LNCAP (cell line): ENCODE data around the gene OPN3.

Source experiments
- CTCF ChIP-seq: fragments of 450-650 bp; IDR thresholded peaks from 2 replicates; pipeline ENCODE4 v1.5.1; 2017; ENCODE audit warnings: mild to moderate bottlenecking

OPN3 gene

GRCh38 chr1:241569848-241570247, 70.3 kb downstream of the OPN3 start:
- no peak for TF ChIP-seq CTCF

- TF ChIP-seq CTCF, result no peak
Observed at GRCh38 chr1:241560849-241561187, 79.4 kb downstream of the OPN3 start.

GRCh38 chr1:241560146-241560848, 79.9 kb downstream of the OPN3 start:
- no peak for TF ChIP-seq CTCF

GRCh38 chr1:241557551-241558193, 82.5 kb downstream of the OPN3 start:
- no peak for TF ChIP-seq CTCF

- no peak for TF ChIP-seq CTCF
Observed at GRCh38 chr1:241557031-241557430, 83.1 kb downstream of the OPN3 start.

GRCh38 chr1:241555526-241555925, 84.6 kb downstream of the OPN3 start:
- TF ChIP-seq CTCF, result no peak

GRCh38 chr1:241553886-241554592, 86.1 kb downstream of the OPN3 start:
- no peak for TF ChIP-seq CTCF
